HG03378 (cell line): ENCODE measurements around the gene RIOK2.
A peak's percentile ranks its signal among the peaks of the same experiment; 100 is the strongest.
"Not testable (repeated sequence)": the region's sequence is repeated elsewhere in the genome, so short reads cannot be mapped to it uniquely, and the experiment has no call there.

ENCODE experiments used
- ATAC-seq: cut with Tn5 transposase; IDR thresholded peaks from one replicate; pipeline ENCODE4 v1.9.1; 2021; ENCODE audit warnings: mild to moderate bottlenecking, moderate library complexity; ENCODE audit not compliant: unreplicated experiment

The RIOK2 gene

DNA sequence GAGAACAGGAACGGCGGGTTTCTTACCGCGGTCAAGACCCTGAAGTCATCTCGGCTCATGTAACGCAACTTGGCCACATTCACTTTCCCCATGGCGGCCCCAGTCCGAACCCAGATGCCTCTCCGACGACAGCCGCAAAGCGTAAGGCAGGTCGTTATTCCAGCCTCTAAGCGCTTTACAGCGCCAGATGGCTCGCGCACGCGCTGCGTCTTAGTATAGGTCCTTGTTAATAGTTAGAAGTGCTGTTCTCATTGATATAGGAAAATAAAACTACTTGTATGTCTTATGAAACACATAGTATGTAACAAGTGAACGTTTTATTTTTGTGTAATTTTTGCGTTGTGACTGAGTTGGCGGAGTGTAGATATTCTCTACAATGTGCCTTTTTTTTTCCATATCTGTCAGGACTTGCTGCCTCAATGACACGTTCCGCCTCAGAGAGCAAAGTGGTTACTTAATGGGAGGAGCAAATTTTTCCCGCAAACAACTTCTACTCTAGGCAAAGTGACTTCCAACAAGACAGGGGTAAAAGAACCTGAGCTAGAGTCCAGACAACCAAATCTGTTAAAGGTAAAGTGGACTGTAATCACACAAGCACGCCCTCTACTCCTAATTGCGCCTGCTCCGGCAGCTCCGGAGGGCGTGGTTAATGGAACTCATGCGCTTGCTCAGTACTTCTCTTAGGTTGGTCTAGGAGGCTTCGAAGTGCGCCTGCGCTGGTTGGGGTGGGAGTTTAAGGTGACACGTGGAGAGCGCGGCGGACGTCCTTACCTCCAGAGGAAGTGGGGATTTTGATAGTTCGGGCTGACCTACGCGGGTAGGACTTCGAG, at the start of gene RIOK2:
RIOK2 (minus strand) TSS at position 148 of the 830 bp plus-strand sequence; CDS start at position 92, 56 bp downstream.
- peak; percentile 93 for ATAC-seq

DNA sequence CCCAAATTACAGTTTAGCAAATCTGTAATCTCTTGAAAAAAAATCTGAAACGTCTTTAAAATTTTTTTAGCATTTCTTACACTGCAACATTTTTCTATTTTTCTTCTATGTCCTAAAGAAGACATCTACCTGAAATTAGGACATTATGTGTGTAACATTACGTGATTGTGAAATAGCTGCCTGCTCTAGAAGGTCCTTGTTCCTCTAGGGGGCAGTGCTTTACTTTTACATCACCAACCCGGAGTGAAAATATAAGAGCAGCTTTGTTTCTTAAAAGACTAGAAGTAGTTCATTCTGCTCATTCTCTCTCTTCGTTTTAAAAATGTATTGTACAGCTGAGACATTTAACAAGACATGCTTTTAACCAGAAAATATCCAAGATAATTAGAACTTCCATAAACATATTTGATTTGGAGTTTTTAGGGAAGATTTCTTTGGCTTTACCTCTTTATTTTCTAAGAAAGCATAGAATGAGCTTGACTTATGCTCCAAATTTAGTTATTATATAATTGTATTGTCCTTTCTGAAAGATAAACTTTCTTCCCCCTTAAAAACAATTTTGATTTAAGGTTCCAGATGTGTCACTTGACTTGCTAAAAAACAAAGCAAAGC, 48.1 kb upstream of the RIOK2 start:
- peak; percentile 92 for ATAC-seq

- ATAC-seq: no peak
Measured at GRCh38 chr5:97229688-97230285, 46.7 kb upstream of the RIOK2 start.

GRCh38 chr5:97229196-97229595, 46.1 kb upstream of the RIOK2 start:
- no peak for ATAC-seq

DNA sequence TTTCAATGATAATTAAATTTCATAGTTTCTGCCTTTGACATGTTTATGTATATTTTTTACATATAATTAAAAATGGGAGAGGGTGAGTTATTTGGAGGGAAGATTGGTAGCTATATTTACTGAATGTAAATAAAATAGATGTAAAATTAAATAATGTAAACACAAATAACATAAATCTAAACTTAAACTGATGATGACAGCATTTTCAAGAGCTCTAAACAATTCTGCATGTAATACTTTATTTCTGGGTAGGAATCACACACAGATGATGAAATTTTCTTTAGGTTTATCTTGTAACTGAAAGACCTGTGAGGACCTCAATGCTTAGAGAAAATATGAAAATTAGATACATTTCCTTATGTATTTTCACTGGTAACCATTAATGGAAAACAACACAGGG, 42.2 kb upstream of the RIOK2 start:
- ATAC-seq: no peak

GRCh38 chr5:97224112-97224750, 41.2 kb upstream of the RIOK2 start:
- ATAC-seq: no peak

GRCh38 chr5:97223596-97223995, 40.5 kb upstream of the RIOK2 start:
- ATAC-seq: no peak

- ATAC-seq: no peak
Measured at GRCh38 chr5:97209343-97209742, 26.3 kb upstream of the RIOK2 start.

- ATAC-seq: no peak
Measured at GRCh38 chr5:97208714-97209113, 25.7 kb upstream of the RIOK2 start.

DNA sequence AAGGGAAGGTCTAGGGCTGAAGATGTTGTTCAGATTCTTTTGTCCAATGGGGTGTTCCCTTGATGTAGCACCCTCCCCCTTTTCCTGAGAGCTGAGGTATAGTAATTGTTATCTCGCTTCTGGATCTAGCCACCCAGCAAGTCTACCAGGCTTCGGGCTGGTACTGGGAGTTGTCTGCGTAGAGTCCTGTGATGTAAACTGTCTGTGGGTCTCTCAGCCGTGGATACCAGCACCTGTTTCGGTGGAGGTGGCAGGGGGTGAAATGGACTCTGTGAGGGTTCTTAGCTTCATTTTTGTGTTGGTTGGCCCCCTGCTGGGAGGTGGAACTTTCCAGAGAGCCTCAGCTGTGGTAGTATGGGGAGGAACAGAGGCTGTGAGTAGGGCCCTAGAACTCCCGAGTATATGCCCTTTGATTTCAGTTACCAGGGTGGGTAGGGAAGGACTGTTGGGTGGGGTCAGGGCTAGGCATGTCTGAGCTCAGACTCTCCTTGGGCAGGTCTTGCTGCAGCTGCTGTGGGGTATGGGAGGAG, 25.2 kb upstream of the RIOK2 start:
- ATAC-seq: no peak

- no peak for ATAC-seq
Measured at GRCh38 chr5:97194366-97194765, 11.3 kb upstream of the RIOK2 start.

GRCh38 chr5:97193355-97193688, 10.3 kb upstream of the RIOK2 start:
- ATAC-seq: no peak

GRCh38 chr5:97192580-97193354, 9.7 kb upstream of the RIOK2 start:
- peak; percentile 95 for ATAC-seq

DNA sequence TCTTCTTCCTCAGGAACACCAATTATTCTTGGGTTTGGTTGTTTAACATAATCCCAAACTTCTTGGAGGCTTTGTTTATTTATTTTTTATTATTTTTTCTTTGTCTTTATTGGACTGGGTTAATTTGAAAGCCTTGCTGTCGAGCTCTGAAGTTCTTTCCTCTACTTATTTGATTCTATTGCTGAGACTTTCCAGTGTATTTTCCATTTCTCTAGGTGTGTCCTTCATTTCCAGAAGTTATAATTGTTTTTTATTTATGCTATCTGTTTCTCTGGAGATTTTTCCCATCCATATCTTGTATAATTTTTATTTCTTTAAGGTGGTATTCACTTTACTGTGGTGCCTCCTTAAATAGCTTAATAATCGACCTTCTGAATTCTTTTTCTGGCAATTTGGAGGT, 8.8 kb upstream of the RIOK2 start:
- no peak for ATAC-seq

DNA sequence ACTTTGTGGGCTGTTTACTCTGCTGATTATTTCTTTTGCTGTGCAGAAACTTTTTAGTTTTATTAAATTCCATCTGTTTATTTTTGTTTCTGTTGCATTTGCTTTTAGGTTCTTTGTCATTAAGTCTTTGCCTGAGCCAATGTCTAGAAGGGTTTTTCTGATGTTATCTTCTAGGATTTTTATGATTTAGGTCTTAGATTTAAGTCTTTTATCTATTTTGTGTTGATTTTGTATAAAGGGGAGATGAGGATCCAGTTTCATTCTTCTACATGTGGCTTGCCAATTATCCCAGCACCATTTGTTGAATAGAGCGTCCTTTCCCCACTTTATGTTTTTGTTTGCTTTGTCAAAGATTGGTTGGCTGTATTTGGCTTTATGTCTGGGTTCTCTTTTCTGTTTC, 6.5 kb upstream of the RIOK2 start:
- ATAC-seq: not testable (repeated sequence)

GRCh38 chr5:97183930-97184213, 825 bp upstream of the RIOK2 start:
- no peak for ATAC-seq

GRCh38 chr5:97182571-97183099, 412 bp downstream of the RIOK2 start:
- ATAC-seq: no peak

DNA sequence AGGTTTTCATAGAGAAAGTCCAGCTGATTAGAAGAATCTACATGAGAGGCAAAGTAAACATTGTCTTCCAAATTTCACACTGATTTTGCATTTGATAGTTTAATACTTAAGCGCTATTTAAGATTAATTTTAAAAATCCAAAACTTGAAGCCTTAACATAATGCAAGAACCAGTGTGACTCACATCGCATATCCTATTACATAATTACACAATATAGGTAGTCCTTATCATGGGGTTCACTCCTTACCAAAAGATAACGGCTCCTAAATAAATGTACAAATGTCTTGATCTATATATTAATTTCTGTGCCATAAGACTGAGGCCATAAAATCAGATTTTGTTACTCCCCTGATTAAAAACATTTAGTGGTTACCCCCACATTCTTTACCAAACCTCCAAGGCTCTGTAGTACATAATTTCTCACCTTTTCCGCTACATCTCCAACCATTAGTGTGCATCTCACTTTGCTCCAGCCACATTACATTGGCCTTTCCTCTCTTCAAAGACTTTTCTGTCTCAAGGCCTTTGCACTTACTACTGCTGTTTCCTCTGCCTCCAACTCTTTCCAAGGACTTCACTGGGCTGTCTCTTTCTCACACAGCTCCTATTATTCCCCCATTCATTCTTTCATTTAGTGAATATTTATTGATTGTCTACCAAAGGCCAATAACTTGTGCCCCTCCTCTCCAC, 1.0 kb downstream of the RIOK2 start:
- ATAC-seq: no peak

DNA sequence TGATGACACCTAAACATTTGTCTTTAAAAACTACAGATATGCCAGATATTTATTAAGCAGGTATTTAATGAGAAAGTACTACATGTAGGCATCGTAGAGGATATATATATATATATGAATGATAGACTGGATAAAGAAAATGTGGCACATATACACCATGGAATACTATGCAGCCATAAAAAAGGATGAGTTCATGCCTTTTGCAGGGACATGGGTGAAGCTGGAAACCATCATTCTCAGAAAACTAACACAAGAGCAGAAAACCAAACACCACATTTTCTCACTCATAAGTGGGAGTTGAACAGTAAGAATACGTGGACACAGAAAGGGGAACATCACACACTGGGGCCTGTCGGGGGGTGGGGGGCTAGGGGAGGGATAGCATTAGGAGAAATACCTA, 3.6 kb downstream of the RIOK2 start:
- not testable (repeated sequence) for ATAC-seq

- ATAC-seq: no peak
Measured at GRCh38 chr5:97172227-97172626, 10.8 kb downstream of the RIOK2 start.
